Activated gamma-delta T cell (primary cell): ENCODE results near the gene TMEM135.
"Not testable (repeated sequence)": the region's sequence is repeated elsewhere in the genome, so short reads cannot be mapped to it uniquely, and the experiment has no call there.

ENCODE experiments used
- DNase-seq: peaks from one replicate; lab custom pipeline; 2025; lab: John Stamatoyannopoulos, UW

The TMEM135 gene

GRCh38 chr11:87076874-87077429 lies 39.2 kb downstream of the TMEM135 start:
- no peak for DNase-seq

GRCh38 chr11:87081358-87081757 lies 43.6 kb downstream of the TMEM135 start:
- DNase-seq, result no peak

DNA sequence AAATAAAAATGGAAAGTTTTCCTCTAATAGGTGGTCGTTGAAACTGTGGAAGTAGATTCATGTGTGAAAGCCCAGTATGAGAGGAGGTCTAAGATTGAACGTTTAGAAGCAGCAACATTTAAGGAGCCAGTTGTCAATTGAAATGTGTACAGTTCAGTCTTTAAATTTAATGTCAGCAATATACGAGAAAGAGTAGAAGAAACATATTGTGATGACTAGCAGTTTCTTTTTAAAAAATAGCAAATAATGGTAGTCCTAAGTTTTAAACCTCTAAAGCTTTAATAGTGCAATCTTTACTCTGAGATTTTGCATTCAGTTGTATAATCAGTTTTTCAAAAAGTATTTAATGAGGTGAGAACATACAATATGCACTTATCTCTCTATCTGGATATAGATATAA lies 44.9 kb downstream of the TMEM135 start:
- DNase-seq, result no peak

GRCh38 chr11:87083029-87083428 lies 45.3 kb downstream of the TMEM135 start:
- DNase-seq, result no peak

DNA sequence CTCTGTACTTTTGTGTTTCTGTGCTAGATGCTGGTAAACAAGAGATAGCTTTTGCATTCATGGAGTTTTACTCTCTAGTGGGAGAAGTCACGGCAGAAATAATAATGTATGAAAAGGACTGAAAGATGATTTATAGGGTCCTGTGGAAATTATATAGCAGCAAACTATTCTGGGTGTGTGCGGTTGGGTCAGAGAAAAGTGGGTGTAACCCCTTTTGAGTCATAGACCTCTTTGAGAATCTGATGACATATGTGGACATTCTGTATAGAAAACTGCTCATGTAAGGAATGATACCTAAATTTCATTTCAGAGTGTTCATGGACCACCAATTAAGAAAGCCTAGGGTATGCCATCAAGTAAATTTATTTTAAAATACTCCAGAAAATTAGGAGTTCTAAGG lies 54.4 kb downstream of the TMEM135 start:
- no peak for DNase-seq

- DNase-seq, result no peak
Measured at GRCh38 chr11:87092567-87092966, 54.8 kb downstream of the TMEM135 start.

- no peak for DNase-seq
Measured at GRCh38 chr11:87097582-87097981, 59.8 kb downstream of the TMEM135 start.

DNA sequence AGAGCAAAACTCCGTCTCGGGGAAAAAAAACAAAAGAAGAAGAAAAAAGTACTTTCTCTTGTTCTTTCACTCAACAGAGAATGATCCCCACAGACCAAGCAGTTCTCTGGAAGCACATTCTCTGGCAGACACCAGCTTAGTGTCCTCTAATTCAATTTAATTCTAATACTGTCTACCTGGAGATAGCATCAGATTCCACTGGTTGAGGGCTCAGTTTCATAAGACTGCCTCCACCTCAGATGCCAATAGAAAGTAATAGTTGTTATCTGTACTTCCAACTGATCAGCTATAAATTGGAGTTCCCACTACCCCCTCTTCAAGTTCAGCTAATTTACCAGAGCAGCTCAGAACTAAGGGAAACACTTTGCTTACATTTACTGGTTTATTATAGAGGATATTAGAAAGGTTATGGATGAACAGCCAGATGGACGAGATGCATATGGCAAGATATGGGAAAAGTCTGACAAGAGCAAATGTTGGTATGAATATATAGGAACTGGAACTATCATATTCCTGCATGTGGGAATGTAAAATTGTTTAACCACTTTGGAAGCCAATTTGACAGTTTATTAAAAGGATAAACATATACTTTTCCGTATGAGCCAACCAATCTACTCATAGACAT lies 64.3 kb downstream of the TMEM135 start:
- no peak for DNase-seq

GRCh38 chr11:87105826-87106225 lies 68.1 kb downstream of the TMEM135 start:
- not testable (repeated sequence) for DNase-seq

DNA sequence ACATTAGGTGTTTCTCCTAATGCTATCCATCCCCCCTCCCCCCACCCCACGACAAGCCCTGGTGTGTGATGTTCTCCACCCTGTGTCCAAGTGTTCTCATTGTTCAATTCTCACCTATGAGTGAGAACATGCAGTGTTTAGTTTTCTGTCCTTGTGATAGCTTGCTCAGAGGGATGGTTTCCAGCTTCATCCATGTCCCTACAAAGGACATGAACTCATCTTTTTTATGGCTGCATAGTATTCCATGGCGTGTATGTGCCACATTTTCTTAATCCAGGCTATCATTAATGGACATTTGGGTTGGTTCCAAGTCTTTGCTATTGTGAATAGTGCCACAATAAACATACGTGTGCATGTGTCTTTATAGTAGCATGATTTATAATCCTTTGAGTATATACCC lies 69.6 kb downstream of the TMEM135 start:
- DNase-seq, result not testable (repeated sequence)

- DNase-seq, result no peak
Measured at GRCh38 chr11:87110443-87111131, 72.9 kb downstream of the TMEM135 start.

- no peak for DNase-seq
Measured at GRCh38 chr11:87114093-87114492, 76.4 kb downstream of the TMEM135 start.

GRCh38 chr11:87116185-87116584 lies 78.5 kb downstream of the TMEM135 start:
- no peak for DNase-seq

GRCh38 chr11:87120937-87121336 lies 83.2 kb downstream of the TMEM135 start:
- DNase-seq, result no peak

GRCh38 chr11:87122852-87123251 lies 85.1 kb downstream of the TMEM135 start:
- no peak for DNase-seq

- DNase-seq, result no peak
Measured at GRCh38 chr11:87125257-87125656, 87.5 kb downstream of the TMEM135 start.

DNA sequence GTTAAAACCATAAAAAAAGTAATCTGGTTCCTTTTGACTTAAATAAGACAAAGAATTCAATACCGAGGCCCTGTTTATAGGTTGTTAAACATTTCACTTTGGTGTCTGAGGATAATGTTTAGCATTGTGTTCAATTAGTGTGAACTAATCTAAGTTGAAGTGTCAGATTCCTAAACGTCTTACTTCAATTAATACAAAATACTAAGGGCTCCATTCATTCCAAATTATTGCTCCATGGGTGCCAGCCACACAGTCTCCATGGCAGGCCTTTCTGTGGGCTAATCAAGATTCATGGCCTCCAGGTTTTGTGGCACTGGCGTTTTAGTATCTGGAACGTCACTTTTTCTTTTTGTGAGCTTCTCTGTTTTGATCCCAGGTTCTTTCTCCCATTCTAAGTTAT lies 89.4 kb downstream of the TMEM135 start:
- DNase-seq, result no peak

- no peak for DNase-seq
Measured at GRCh38 chr11:87128372-87128771, 90.6 kb downstream of the TMEM135 start.

DNA sequence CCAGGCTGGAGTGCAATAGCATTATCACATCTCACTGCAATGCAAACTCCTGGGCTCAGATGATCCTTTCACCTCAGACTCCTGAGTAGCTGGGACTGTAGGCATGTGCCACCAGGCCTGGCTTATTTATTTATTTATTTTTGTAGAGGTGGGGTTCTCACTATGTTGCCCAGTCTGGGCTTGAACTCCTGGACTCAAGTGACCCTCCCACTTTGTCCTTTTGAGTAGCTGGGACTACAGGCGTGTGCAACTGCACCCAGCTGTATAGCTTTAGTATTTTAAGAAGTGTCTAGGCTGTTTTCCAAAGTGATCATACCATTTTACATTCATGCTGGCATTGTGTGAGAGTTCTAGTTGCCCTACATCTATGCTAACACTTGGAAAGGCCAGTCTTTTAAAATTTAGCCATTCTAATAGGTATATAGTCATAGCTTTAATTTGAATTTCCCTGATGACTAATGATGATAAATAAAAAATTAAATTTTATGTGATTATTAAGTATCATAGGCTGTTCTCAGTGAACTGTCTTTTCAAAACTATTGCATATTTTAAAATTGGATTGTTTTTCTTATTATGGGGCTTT lies 96.9 kb downstream of the TMEM135 start:
- no peak for DNase-seq

DNA sequence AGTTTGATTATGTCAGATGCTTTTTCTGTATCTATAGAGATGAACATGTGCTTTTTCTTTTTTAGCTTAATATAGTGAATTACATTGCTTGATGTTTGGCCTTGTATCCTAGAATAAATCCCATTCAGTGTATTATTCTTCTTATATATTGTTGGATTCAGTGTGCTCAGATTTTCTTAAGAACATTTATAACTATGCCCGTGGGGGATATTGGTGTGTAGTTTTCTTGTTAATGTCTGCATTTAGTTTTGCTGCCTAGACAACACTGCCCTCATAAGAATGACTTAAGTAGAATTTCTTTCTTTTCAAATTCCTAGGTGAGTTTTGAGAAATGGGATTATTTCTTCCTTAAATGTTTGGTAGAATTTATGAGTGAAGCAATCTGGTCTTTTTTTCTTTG lies 98.5 kb downstream of the TMEM135 start:
- DNase-seq, result no peak

GRCh38 chr11:87137711-87138110 lies 100.0 kb downstream of the TMEM135 start:
- no peak for DNase-seq

GRCh38 chr11:87139475-87139874 lies 101.7 kb downstream of the TMEM135 start:
- DNase-seq, result no peak

DNA sequence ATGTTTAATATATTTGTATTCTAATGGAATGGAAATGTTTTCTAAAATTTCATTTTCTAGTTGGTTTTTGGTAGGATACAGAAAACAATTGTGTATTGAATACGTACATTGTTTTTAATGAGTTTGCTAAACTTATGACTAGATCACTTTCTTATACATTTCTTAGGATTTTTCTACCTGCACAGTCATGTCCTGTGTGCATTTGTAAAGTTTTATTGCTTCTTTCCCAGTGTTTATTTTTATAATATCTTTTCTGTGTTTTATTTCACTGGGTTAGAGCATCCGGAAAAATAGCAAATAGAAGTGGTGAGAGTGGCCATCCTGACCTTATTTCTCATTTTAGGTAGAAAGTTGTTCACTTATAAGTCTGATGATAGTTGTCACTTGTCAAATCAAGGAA lies 103.6 kb downstream of the TMEM135 start:
- no peak for DNase-seq
